PFSK-1 (cell line): ENCODE data around the gene SLC51A.

Source experiments
- FOXP2 ChIP-seq: optimal IDR thresholded peaks from 2 replicates; pipeline ENCODE3; 2011; ENCODE audit warnings: borderline replicate concordance, control low read depth, inconsistent platforms; ENCODE audit not compliant: insufficient read depth; ENCODE audit errors: extremely low read length, extremely low read depth
- POLR2AphosphoS5 ChIP-seq: IDR thresholded peaks from 2 replicates; pipeline ENCODE4 v1.6.1; 2012; ENCODE audit warnings: low read depth, mild to moderate bottlenecking, control low read depth, low read length, moderate library complexity
- REST ChIP-seq, 2 experiments: IDR thresholded peaks; 2 replicates each; pipeline versions ENCODE4 v1.6.1 to v1.8.0; 2011 to 2012; ENCODE audit warnings: low read depth in 2 of 2, low read length in 2 of 2, control low read depth in 1 of 2, inconsistent platforms in 1 of 2, mild to moderate bottlenecking in 1 of 2, moderate library complexity in 1 of 2; ENCODE audit not compliant: insufficient read depth in 1 of 2
- SIN3A ChIP-seq: IDR thresholded peaks from 2 replicates; pipeline ENCODE4 v1.6.1; 2012; ENCODE audit warnings: mild to moderate bottlenecking, low read length, moderate library complexity, borderline replicate concordance; ENCODE audit not compliant: insufficient read depth
- TAF1 ChIP-seq: IDR thresholded peaks from 2 replicates; pipeline ENCODE4 v1.6.1; 2012; ENCODE audit warnings: low read length, control low read depth, borderline replicate concordance; ENCODE audit not compliant: insufficient read depth

GRCh38 chr3:196281962-196282361 lies 65.6 kb downstream of the SLC51A start:
- TF ChIP-seq REST (IDR thresholded peaks at IDR 0.05; ENCODE audit: insufficient read depth in 1 of 2, low read depth in 2 of 2, low read length in 2 of 2): no peak
- TF ChIP-seq FOXP2: no peak
- no peak for TF ChIP-seq POLR2AphosphoS5
- TF ChIP-seq SIN3A: no peak
- TF ChIP-seq TAF1: no peak
